ENCODE results near the gene MPDZ.

- TF ChIP-seq, protein P1, sequence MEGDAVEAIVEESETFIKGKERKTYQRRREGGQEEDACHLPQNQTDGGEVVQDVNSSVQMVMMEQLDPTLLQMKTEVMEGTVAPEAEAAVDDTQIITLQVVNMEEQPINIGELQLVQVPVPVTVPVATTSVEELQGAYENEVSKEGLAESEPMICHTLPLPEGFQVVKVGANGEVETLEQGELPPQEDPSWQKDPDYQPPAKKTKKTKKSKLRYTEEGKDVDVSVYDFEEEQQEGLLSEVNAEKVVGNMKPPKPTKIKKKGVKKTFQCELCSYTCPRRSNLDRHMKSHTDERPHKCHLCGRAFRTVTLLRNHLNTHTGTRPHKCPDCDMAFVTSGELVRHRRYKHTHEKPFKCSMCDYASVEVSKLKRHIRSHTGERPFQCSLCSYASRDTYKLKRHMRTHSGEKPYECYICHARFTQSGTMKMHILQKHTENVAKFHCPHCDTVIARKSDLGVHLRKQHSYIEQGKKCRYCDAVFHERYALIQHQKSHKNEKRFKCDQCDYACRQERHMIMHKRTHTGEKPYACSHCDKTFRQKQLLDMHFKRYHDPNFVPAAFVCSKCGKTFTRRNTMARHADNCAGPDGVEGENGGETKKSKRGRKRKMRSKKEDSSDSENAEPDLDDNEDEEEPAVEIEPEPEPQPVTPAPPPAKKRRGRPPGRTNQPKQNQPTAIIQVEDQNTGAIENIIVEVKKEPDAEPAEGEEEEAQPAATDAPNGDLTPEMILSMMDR (IDR thresholded peaks at IDR 0.05), result no peak
- TF ChIP-seq POLR2A (IDR thresholded peaks at IDR 0.05) (no peak), POLR2AphosphoS5 (IDR thresholded peaks at IDR 0.05; ENCODE audit: insufficient read depth in 1 of 2, low read depth in 1 of 2) (no peak)
Measured at GRCh38 chr9:13284011-13284410, 4.5 kb upstream of the MPDZ start.
